ENCODE data around the gene CYP2D6.

The CYP2D6 gene

GRCh38 chr22:42169055-42169469 is 38.5 kb upstream of the CYP2D6 start:
- Histone ChIP-seq H3K4me1 (ENCODE audit: insufficient read depth, low read length) (no peaks in the 10 kb centered on the region), H3K9me3 (ENCODE audit: insufficient read depth, low read depth, low read length) (no peaks in the 10 kb centered on the region), H3K4me3 (ENCODE audit: low read length) (no peak overlapping the region), H3K27ac (ENCODE audit: low read length) (no peak overlapping the region), H3K36me3 (ENCODE audit: insufficient read depth, low read depth, low read length) (peaks cover 43% of the 10 kb centered on the region), H3K27me3 (ENCODE audit: insufficient read depth, low read length) (no peaks in the 10 kb centered on the region), H3K9ac (ENCODE audit: low read depth, low read length) (no peak overlapping the region)

GRCh38 chr22:42168476-42168875 is 37.9 kb upstream of the CYP2D6 start:
- Histone ChIP-seq H3K4me1 (ENCODE audit: insufficient read depth, low read length) (no peaks in the 10 kb centered on the region), H3K27ac (ENCODE audit: low read length) (no peak overlapping the region), H3K27me3 (ENCODE audit: insufficient read depth, low read length) (no peaks in the 10 kb centered on the region), H3K9me3 (ENCODE audit: insufficient read depth, low read depth, low read length) (no peaks in the 10 kb centered on the region), H3K36me3 (ENCODE audit: insufficient read depth, low read depth, low read length) (peaks cover 43% of the 10 kb centered on the region), H3K4me3 (ENCODE audit: low read length) (no peak overlapping the region), H3K9ac (ENCODE audit: low read depth, low read length) (no peak overlapping the region)

- H3K9me3 ChIP-seq (ENCODE audit: insufficient read depth, low read depth, low read length) = no peaks in the 10 kb centered on the region
- H3K4me1 ChIP-seq (ENCODE audit: insufficient read depth, low read length) = no peaks in the 10 kb centered on the region
- no peak overlapping the region for H3K4me3 ChIP-seq (ENCODE audit: low read length)
- peaks cover 41% of the 10 kb centered on the region for H3K36me3 ChIP-seq (ENCODE audit: insufficient read depth, low read depth, low read length)
- H3K27ac ChIP-seq (ENCODE audit: low read length) = no peak overlapping the region
- no peak overlapping the region for H3K9ac ChIP-seq (ENCODE audit: low read depth, low read length)
- H3K27me3 ChIP-seq (ENCODE audit: insufficient read depth, low read length) = no peaks in the 10 kb centered on the region
Measured at GRCh38 chr22:42167066-42167465, 36.5 kb upstream of the CYP2D6 start.

GRCh38 chr22:42164901-42165300 is 34.3 kb upstream of the CYP2D6 start:
- Histone ChIP-seq H3K9me3 (ENCODE audit: insufficient read depth, low read depth, low read length) (no peaks in the 10 kb centered on the region), H3K27ac (ENCODE audit: low read length) (no peak overlapping the region), H3K4me1 (ENCODE audit: insufficient read depth, low read length) (no peaks in the 10 kb centered on the region), H3K36me3 (ENCODE audit: insufficient read depth, low read depth, low read length) (peaks cover 39% of the 10 kb centered on the region), H3K9ac (ENCODE audit: low read depth, low read length) (no peak overlapping the region), H3K27me3 (ENCODE audit: insufficient read depth, low read length) (no peaks in the 10 kb centered on the region), H3K4me3 (ENCODE audit: low read length) (no peak overlapping the region)

GRCh38 chr22:42163515-42163914 is 32.9 kb upstream of the CYP2D6 start:
- peaks cover 31% of the 10 kb centered on the region for H3K36me3 ChIP-seq (ENCODE audit: insufficient read depth, low read depth, low read length)
- H3K9ac ChIP-seq (ENCODE audit: low read depth, low read length) = no peak overlapping the region

GRCh38 chr22:42162728-42163489 is 32.3 kb upstream of the CYP2D6 start:
- H3K36me3 ChIP-seq (ENCODE audit: insufficient read depth, low read depth, low read length) = peaks cover 29% of the 10 kb centered on the region
- no peak overlapping the region for H3K27ac ChIP-seq (ENCODE audit: low read length)
- H3K27me3 ChIP-seq (ENCODE audit: insufficient read depth, low read length) = no peaks in the 10 kb centered on the region
- no peak overlapping the region for H3K9ac ChIP-seq (ENCODE audit: low read depth, low read length)
- H3K9me3 ChIP-seq (ENCODE audit: insufficient read depth, low read depth, low read length) = no peaks in the 10 kb centered on the region
- H3K4me3 ChIP-seq (ENCODE audit: low read length) = no peak overlapping the region
- H3K4me1 ChIP-seq (ENCODE audit: insufficient read depth, low read length) = no peaks in the 10 kb centered on the region

More at GRCh38 chr22:42163515-42163914, 32.9 kb upstream of the CYP2D6 start:
- Histone ChIP-seq H3K27ac (ENCODE audit: low read length) (no peak overlapping the region), H3K9me3 (ENCODE audit: insufficient read depth, low read depth, low read length) (no peaks in the 10 kb centered on the region), H3K4me1 (ENCODE audit: insufficient read depth, low read length) (no peaks in the 10 kb centered on the region), H3K27me3 (ENCODE audit: insufficient read depth, low read length) (no peaks in the 10 kb centered on the region), H3K4me3 (ENCODE audit: low read length) (no peak overlapping the region)

GRCh38 chr22:42160830-42161696 is 30.5 kb upstream of the CYP2D6 start:
- Histone ChIP-seq H3K9ac (ENCODE audit: low read depth, low read length) (no peak overlapping the region), H3K27ac (ENCODE audit: low read length) (no peak overlapping the region), H3K4me3 (ENCODE audit: low read length) (no peak overlapping the region)

GRCh38 chr22:42160251-42160650 is 29.6 kb upstream of the CYP2D6 start:
- no peak overlapping the region for H3K9ac ChIP-seq (ENCODE audit: low read depth, low read length)
- H3K36me3 ChIP-seq (ENCODE audit: insufficient read depth, low read depth, low read length) = peaks cover 16% of the 10 kb centered on the region

More at GRCh38 chr22:42160830-42161696, 30.5 kb upstream of the CYP2D6 start:
- Histone ChIP-seq H3K4me1 (ENCODE audit: insufficient read depth, low read length) (no peaks in the 10 kb centered on the region), H3K27me3 (ENCODE audit: insufficient read depth, low read length) (no peaks in the 10 kb centered on the region), H3K9me3 (ENCODE audit: insufficient read depth, low read depth, low read length) (no peaks in the 10 kb centered on the region), H3K36me3 (ENCODE audit: insufficient read depth, low read depth, low read length) (peaks cover 20% of the 10 kb centered on the region)

GRCh38 chr22:42158456-42159132 is 28.0 kb upstream of the CYP2D6 start:
- Histone ChIP-seq H3K9ac (ENCODE audit: low read depth, low read length) (no peak overlapping the region), H3K9me3 (ENCODE audit: insufficient read depth, low read depth, low read length) (no peaks in the 10 kb centered on the region), H3K27me3 (ENCODE audit: insufficient read depth, low read length) (no peaks in the 10 kb centered on the region), H3K36me3 (ENCODE audit: insufficient read depth, low read depth, low read length) (peaks cover 16% of the 10 kb centered on the region), H3K4me1 (ENCODE audit: insufficient read depth, low read length) (no peaks in the 10 kb centered on the region), H3K4me3 (ENCODE audit: low read length) (no peak overlapping the region), H3K27ac (ENCODE audit: low read length) (no peak overlapping the region)

More at GRCh38 chr22:42160251-42160650, 29.6 kb upstream of the CYP2D6 start:
- Histone ChIP-seq H3K27me3 (ENCODE audit: insufficient read depth, low read length) (no peaks in the 10 kb centered on the region), H3K9me3 (ENCODE audit: insufficient read depth, low read depth, low read length) (no peaks in the 10 kb centered on the region), H3K27ac (ENCODE audit: low read length) (no peak overlapping the region), H3K4me1 (ENCODE audit: insufficient read depth, low read length) (no peaks in the 10 kb centered on the region), H3K4me3 (ENCODE audit: low read length) (no peak overlapping the region)

GRCh38 chr22:42156598-42156997 is 26.0 kb upstream of the CYP2D6 start:
- H3K36me3 ChIP-seq (ENCODE audit: insufficient read depth, low read depth, low read length) = peaks cover 16% of the 10 kb centered on the region
- no peak overlapping the region for H3K4me3 ChIP-seq (ENCODE audit: low read length)
- H3K27ac ChIP-seq (ENCODE audit: low read length) = no peak overlapping the region
- no peak overlapping the region for H3K9ac ChIP-seq (ENCODE audit: low read depth, low read length)
- H3K9me3 ChIP-seq (ENCODE audit: insufficient read depth, low read depth, low read length) = no peaks in the 10 kb centered on the region
- no peaks in the 10 kb centered on the region for H3K4me1 ChIP-seq (ENCODE audit: insufficient read depth, low read length)
- H3K27me3 ChIP-seq (ENCODE audit: insufficient read depth, low read length) = no peaks in the 10 kb centered on the region

- Histone ChIP-seq H3K36me3 (ENCODE audit: insufficient read depth, low read depth, low read length) (peaks cover 16% of the 10 kb centered on the region), H3K27ac (ENCODE audit: low read length) (no peak overlapping the region), H3K9me3 (ENCODE audit: insufficient read depth, low read depth, low read length) (no peaks in the 10 kb centered on the region), H3K9ac (ENCODE audit: low read depth, low read length) (no peak overlapping the region), H3K4me3 (ENCODE audit: low read length) (no peak overlapping the region), H3K4me1 (ENCODE audit: insufficient read depth, low read length) (no peaks in the 10 kb centered on the region), H3K27me3 (ENCODE audit: insufficient read depth, low read length) (no peaks in the 10 kb centered on the region)
Measured at GRCh38 chr22:42156121-42156520, 25.5 kb upstream of the CYP2D6 start.

Measured in iPS-20b (cell line).